ENCODE results near the gene SATB2. TPM values are rescaled to one million over a fixed set of nuclear protein-coding genes. Genes with fewer than 3 reads are reported as not detected.

SATB2 gene
- total RNA-seq, 1 donor from 2014 or later: 7.4 TPM

DNA sequence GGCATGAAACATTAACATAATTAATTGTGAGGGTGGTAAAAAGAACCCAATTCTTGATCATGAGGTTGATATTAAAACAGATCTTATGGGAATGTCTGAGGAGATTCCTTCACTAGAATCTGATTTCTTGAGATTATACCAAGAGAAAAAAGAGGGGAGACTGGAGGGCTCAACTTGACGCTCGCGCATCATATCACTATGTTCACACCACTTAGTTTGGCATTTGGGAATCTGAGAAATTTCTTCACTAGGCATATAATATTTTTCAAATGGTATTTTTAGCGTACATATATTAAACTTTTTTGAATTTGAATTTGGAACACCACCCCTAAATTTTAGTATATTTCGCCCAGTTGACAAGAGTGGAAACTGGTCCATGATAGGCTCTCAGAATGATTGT is 140.1 kb downstream of the SATB2 start:
- Histone ChIP-seq H3K36me3 (no peaks in the 10 kb centered on the region), H3K9me3 (no peaks in the 10 kb centered on the region), H3K27me3 (no peaks in the 10 kb centered on the region), H3K27ac (no peak overlapping the region), H3K4me3 (no peak overlapping the region), H3K4me1 (no peaks in the 10 kb centered on the region)
- TF ChIP-seq POLR2A (IDR thresholded peaks at IDR 0.05) (no peak), CTCF (IDR thresholded peaks at IDR 0.05) (no peak), POLR2AphosphoS5 (IDR thresholded peaks at IDR 0.05; ENCODE audit: insufficient read depth in 1 of 2, low read depth in 1 of 2) (no peak)
- DNase-seq (ENCODE audit: extremely low spot score in 2 of 2): no peak
- intact Hi-C loops (cut with DNase I): no loop called here

- intact Hi-C loops (cut with DNase I): no loop called here
- Histone ChIP-seq H3K4me3 (no peak overlapping the region), H3K4me1 (no peaks in the 10 kb centered on the region), H3K36me3 (no peaks in the 10 kb centered on the region), H3K9me3 (no peaks in the 10 kb centered on the region), H3K27ac (no peak overlapping the region), H3K27me3 (no peaks in the 10 kb centered on the region)
- no peak for TF ChIP-seq POLR2AphosphoS5 (IDR thresholded peaks at IDR 0.05; ENCODE audit: insufficient read depth in 1 of 2, low read depth in 1 of 2)
- no peak for TF ChIP-seq POLR2A (IDR thresholded peaks at IDR 0.05)
- TF ChIP-seq CTCF (IDR thresholded peaks at IDR 0.05): no peak
- no peak for DNase-seq (ENCODE audit: extremely low spot score in 2 of 2)
Measured at GRCh38 chr2:199316851-199317250, 140.9 kb downstream of the SATB2 start.

GRCh38 chr2:199315299-199316179 is 142.2 kb downstream of the SATB2 start:
- DNase-seq (ENCODE audit: extremely low spot score in 2 of 2): no peak
- Histone ChIP-seq H3K36me3 (no peaks in the 10 kb centered on the region), H3K4me3 (no peak overlapping the region), H3K9me3 (no peaks in the 10 kb centered on the region), H3K27ac (no peak overlapping the region), H3K27me3 (no peaks in the 10 kb centered on the region), H3K4me1 (no peaks in the 10 kb centered on the region)
- intact Hi-C loops (cut with DNase I): no loop called here
- TF ChIP-seq POLR2A (IDR thresholded peaks at IDR 0.05) (no peak), CTCF (IDR thresholded peaks at IDR 0.05) (no peak), POLR2AphosphoS5 (IDR thresholded peaks at IDR 0.05; ENCODE audit: insufficient read depth in 1 of 2, low read depth in 1 of 2) (no peak)

DNA sequence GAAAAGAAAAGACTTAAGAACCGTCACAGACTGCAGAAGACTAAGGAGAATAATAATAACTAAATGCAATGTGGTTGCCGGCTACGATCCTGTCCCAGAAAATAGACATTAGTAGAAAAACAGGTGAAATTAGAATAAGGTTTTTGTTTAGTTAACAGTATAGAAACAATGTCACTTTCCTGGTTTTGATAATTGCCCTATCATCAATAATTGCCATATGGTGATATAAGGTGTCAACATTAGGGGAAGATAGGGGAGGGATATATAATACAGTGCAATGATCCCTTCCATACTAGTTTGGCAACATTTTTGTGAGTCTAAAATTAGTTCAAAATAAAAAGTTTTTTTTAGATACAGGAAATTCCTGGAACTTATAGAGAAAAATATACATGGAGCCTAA is 144.8 kb downstream of the SATB2 start:
- H3K36me3 ChIP-seq: no peaks in the 10 kb centered on the region
- no peaks in the 10 kb centered on the region for H3K9me3 ChIP-seq
- no peak overlapping the region for H3K27ac ChIP-seq
- H3K4me1 ChIP-seq: no peaks in the 10 kb centered on the region
- TF ChIP-seq POLR2A (IDR thresholded peaks at IDR 0.05) (no peak), POLR2AphosphoS5 (IDR thresholded peaks at IDR 0.05; ENCODE audit: insufficient read depth in 1 of 2, low read depth in 1 of 2) (no peak), CTCF (IDR thresholded peaks at IDR 0.05) (no peak)
- no peaks in the 10 kb centered on the region for H3K27me3 ChIP-seq
- no peak for DNase-seq (ENCODE audit: extremely low spot score in 2 of 2)
- H3K4me3 ChIP-seq: no peak overlapping the region
- intact Hi-C loops (cut with DNase I): no loop called here
